ENCODE data around the gene ORC3.
A peak's percentile ranks its signal among the peaks of the same experiment; 100 is the strongest.
"Not testable (repeated sequence)": the region's sequence is repeated elsewhere in the genome, so short reads cannot be mapped to it uniquely, and the experiment has no call there.

Gene ORC3

GRCh38 chr6:87700397-87701343, 110.7 kb downstream of the ORC3 start:
- DNase-seq: peak; percentile 85

DNA sequence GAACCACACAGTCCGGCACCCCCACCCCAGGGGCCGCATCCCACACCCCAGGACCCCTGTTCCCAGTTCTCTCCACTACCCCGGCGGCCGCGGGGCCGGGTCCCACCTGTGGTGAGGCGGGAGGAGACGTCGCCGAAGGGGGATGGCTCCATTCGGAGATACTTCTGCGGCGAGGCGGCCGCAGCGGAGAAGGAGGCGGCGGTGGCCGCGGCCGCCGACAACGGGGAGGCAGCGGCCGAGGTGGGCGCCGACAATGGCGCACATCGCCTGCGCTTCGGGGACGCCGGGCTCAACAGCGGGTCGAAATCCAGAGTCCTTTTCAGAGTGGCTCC, 111.4 kb downstream of the ORC3 start:
- DNase-seq: no peak

DNA sequence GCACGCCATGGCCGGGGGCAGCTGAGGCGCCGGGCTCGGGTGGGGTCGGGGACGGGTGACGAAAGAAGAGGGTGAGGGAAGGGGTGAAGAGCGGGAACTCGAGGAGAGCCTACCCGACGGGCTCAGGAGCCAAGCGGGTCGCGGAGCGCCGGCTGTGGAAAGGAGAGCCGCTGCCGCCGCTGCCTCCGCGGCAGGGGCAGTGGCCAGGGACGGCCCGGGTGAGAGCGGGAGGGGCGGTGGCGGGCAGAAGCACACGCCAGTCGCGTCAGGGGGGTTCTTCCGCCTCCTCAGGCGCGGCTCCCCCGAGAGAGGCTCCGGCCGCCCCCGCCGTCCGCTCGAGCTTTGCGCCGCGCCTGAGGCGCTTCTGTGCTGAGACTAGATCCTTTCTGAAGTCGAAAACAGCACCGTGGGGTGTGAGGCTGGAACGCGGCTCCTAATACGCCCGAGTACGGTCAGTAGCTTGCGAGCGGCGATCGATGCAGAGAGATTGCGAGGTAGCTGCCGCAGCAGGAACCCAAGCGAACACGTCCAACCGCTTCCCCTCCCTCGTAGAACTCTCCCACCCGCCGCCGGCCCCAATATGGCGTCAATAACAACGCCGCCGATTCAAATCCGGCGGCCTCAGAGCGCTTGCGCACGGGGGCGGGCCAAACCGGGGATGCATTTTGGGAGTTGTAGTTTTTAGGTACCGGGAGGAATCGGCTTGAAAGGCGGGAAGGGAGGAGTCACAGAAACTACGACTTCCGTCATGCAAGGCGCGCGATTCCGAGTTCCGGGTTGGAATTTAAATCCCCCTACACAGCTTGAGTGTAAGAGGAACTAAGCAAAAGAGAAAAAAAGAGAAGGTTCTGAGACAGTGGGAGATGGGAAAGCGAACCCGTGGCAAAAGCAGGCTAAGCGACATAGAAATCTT, 112.0 kb downstream of the ORC3 start, which contains the start of gene AKIRIN2:
AKIRIN2 (minus strand) TSS at position 558 of the 913 bp plus-strand sequence; CDS start at position 9, 549 bp downstream.
- DNase-seq: peak; percentile 99

GRCh38 chr6:87702589-87702945, 112.6 kb downstream of the ORC3 start:
- DNase-seq: peak; percentile 65

DNA sequence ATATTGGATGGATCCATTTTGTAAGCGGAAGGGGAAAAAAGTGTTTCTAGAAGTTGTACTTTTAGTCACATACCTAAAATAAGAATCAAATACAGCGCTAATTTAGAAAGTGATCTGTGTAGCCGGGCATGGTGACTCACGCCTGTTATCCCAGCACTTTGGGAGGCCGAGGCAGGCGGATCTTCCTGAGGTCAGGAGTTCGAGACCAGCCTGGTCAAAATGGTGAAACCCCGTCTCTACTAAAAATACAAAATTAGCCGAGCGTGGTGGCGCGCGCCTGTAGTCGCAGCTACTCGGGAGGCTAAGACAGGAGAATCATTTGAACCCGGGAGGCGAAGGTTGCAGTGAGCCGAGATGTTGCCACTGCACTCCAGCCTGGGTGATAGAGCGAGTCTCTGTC, 113.1 kb downstream of the ORC3 start:
- peak; percentile 50 for DNase-seq

DNA sequence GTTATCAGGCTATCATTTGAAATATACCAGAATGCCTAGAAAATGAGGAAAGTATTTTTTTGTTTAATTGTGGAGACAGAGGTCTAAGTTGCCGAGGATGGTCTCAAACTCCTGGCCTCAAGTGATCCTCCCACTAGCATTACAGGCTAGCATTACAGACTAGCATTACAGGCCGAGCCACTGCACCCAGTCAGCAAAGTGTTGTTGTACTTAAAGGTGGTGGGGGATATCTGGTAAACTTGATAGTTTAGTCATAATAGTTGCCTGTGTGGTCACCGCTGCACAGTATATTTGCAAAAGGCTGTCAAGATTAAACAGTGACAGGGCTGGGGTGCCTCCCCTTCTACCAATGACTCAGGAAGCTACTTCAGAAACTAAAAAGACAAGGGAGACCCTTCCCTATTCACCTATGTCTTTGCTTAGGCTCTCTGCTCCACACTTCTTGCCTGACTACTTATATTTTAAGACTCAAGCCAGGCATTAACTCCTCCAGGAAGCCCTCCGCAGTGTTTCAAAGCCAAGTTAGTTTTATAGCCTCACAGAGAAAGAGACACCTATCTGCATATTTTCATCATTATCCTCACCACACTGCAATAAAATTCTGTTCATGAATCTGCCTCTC, 115.2 kb downstream of the ORC3 start:
- DNase-seq: peak; percentile 64

DNA sequence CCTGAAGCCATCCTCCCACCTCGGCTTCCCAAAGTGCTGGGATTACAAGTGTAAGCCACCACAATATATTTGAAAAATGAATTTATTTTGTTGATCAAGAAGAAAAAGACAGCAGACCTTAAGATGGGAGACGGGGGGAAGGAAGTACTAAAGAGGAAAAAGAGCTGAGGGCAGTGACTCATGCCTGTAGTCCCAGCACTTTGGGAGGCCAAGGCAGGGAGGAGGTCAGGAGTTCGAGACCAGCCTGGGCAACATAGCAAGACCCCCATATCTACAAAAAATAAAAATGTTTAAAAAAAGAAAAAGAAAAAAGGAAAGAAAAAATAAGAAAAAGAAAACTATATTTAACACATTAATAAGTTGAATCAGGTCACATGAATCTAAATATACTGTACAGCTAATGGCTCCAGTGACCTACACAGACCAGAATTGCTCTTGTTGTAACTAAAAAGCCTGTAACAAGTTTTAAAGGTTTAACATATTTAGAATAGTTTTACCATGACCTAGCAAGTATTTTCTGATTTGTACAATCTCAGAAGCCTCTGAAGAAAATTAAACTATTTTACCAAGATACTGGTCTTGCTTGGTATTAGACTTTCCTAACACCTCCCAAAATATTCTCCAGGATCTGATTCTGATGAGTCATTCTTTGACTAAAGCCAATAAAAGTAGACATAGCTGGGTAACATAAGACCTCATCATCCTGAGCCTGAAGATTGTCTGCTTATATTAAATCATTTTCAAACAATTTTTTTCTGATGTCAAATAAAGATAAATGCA, 116.4 kb downstream of the ORC3 start:
- DNase-seq: peak; percentile 86

GRCh38 chr6:87708581-87709427, 118.9 kb downstream of the ORC3 start:
- DNase-seq: not testable (repeated sequence)

DNA sequence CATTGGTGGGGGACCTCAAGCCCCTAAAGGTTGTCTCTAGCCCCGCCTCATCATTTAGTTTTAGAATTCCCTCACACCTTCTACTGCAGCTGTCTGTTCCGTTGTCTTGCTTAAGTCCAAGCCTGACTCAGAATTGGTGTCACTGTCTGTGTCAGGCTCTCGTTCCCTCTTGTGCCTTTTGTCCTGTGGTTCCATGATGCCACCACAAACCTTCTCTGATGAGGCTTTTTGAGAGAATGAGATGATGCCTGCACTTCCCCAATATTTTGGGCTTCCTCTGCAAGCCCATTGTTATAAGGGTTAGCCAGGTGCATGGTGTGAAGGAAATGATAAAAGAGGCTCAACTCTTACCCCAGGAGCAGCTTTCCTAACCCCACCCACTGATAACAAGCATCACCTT, 120.2 kb downstream of the ORC3 start:
- no peak for DNase-seq

DNA sequence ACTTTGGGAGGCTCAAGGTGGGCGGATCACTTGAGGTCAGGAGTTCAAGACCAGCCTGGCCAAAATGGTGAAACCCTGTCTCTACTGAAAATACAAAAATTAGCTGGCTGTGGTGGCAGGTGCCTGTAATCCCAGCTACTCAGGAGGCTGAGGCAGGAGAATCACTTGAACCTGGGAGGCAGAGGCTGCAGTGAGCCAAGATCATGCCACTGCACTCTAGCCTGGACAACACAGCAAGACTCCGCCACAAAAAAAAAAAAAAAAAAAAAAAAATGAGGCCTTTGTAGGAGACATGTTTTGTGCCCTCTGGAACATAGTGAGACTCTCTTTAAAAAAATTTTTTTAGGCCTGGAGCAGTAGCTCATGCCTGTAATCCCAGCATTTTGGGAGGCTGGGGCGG, 122.8 kb downstream of the ORC3 start:
- DNase-seq: not testable (repeated sequence)

GRCh38 chr6:87714093-87714842, 124.3 kb downstream of the ORC3 start:
- DNase-seq: peak; percentile 74
